ENCODE results near the gene CDH23.

The CDH23 gene

DNA sequence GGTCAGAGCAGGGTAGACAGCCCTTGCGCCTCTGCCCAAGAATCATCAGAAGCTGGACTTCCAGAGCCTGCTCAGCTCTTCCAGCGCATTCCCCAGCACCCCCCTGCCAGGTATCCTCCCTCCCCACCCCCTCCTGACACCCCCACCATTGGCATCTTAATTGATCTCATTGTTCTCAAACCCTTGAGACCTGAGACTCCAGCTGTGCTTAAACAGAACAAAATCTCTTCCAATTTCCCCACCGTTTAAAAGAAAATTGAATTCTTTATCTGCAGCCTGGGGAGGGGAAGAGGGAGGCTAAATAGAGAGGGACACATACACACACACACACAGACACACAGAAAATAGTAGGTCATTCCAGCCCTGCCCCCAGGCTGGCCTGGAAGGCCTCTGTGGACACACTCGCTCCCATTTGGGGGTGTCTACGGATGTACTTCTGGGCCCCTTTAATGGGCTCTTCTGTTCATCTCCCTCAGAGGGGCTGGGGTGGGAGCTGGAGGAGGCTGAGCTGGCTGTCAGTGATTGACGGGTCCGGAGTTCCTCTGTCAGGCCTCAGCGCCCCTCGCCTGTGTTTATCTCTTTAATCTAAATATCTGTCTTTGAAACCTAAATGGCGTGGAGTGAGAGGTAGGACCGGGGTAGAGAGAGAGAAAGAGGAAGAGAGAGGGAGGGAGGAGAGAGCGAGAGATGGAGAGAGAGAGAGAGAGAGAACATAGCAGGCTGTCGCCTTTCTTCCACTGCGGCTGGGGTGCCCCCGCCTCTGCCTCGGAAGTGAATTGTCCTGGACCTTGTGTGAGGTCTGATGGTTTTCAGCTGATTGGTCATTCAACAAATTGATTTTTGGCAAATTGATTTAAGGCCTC, 261.1 kb downstream of the CDH23 start:
- ATAC-seq: no peak
- no peak for TF ChIP-seq ZC3H10 (CRISPR knock-in tag; IDR thresholded peaks at IDR 0.05)
- TF ChIP-seq BACH2 (CRISPR knock-in tag; IDR thresholded peaks at IDR 0.05; ENCODE audit: borderline replicate concordance): no peak
- TF ChIP-seq, protein P1, sequence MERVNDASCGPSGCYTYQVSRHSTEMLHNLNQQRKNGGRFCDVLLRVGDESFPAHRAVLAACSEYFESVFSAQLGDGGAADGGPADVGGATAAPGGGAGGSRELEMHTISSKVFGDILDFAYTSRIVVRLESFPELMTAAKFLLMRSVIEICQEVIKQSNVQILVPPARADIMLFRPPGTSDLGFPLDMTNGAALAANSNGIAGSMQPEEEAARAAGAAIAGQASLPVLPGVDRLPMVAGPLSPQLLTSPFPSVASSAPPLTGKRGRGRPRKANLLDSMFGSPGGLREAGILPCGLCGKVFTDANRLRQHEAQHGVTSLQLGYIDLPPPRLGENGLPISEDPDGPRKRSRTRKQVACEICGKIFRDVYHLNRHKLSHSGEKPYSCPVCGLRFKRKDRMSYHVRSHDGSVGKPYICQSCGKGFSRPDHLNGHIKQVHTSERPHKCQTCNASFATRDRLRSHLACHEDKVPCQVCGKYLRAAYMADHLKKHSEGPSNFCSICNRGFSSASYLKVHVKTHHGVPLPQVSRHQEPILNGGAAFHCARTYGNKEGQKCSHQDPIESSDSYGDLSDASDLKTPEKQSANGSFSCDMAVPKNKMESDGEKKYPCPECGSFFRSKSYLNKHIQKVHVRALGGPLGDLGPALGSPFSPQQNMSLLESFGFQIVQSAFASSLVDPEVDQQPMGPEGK (CRISPR knock-in tag; IDR thresholded peaks at IDR 0.05; ENCODE audit: borderline replicate concordance): no peak
- no peak for TF ChIP-seq ZNF565 (CRISPR knock-in tag; conservative IDR thresholded peaks at IDR 0.05; ENCODE audit: low read depth)
- TF ChIP-seq ESRRG (CRISPR knock-in tag; IDR thresholded peaks at IDR 0.05): no peak
- TF ChIP-seq, protein P2, sequence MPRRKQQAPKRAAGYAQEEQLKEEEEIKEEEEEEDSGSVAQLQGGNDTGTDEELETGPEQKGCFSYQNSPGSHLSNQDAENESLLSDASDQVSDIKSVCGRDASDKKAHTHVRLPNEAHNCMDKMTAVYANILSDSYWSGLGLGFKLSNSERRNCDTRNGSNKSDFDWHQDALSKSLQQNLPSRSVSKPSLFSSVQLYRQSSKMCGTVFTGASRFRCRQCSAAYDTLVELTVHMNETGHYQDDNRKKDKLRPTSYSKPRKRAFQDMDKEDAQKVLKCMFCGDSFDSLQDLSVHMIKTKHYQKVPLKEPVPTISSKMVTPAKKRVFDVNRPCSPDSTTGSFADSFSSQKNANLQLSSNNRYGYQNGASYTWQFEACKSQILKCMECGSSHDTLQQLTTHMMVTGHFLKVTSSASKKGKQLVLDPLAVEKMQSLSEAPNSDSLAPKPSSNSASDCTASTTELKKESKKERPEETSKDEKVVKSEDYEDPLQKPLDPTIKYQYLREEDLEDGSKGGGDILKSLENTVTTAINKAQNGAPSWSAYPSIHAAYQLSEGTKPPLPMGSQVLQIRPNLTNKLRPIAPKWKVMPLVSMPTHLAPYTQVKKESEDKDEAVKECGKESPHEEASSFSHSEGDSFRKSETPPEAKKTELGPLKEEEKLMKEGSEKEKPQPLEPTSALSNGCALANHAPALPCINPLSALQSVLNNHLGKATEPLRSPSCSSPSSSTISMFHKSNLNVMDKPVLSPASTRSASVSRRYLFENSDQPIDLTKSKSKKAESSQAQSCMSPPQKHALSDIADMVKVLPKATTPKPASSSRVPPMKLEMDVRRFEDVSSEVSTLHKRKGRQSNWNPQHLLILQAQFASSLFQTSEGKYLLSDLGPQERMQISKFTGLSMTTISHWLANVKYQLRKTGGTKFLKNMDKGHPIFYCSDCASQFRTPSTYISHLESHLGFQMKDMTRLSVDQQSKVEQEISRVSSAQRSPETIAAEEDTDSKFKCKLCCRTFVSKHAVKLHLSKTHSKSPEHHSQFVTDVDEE (CRISPR knock-in tag; IDR thresholded peaks at IDR 0.05): no peak
- TF ChIP-seq, protein P3, sequence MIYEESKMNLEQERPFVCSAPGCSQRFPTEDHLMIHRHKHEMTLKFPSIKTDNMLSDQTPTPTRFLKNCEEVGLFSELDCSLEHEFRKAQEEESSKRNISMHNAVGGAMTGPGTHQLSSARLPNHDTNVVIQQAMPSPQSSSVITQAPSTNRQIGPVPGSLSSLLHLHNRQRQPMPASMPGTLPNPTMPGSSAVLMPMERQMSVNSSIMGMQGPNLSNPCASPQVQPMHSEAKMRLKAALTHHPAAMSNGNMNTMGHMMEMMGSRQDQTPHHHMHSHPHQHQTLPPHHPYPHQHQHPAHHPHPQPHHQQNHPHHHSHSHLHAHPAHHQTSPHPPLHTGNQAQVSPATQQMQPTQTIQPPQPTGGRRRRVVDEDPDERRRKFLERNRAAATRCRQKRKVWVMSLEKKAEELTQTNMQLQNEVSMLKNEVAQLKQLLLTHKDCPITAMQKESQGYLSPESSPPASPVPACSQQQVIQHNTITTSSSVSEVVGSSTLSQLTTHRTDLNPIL (CRISPR knock-in tag; IDR thresholded peaks at IDR 0.05; ENCODE audit: low read depth): no peak
- TF ChIP-seq PPARA (CRISPR knock-in tag; IDR thresholded peaks at IDR 0.05; ENCODE audit: borderline replicate concordance): no peak
- no peak for TF ChIP-seq GLIS3 (CRISPR knock-in tag; IDR thresholded peaks at IDR 0.05)
- no peak for TF ChIP-seq OSR1 (CRISPR knock-in tag; IDR thresholded peaks at IDR 0.05)
- TF ChIP-seq ARNTL (CRISPR knock-in tag; IDR thresholded peaks at IDR 0.05; ENCODE audit: borderline replicate concordance, low read depth): no peak

DNA sequence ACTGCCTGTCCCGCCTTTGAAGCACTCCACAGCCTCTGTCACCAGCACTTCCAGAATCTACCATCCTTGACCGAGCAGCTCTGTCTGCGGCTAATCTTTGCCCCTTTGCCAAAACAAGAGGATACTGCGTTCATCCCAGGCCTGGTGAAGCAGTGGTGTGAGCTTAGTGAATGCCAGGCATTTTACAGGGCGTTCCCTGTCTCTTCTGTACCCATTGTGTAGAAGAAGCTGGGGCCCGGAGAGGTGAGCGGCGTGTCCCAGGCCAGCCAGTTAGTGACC, 261.7 kb downstream of the CDH23 start:
- TF ChIP-seq, protein P2 (CRISPR knock-in tag; IDR thresholded peaks at IDR 0.05): no peak
- TF ChIP-seq TOX (CRISPR knock-in tag; IDR thresholded peaks at IDR 0.05; ENCODE audit: borderline replicate concordance) (no peak), ESRRG (CRISPR knock-in tag; IDR thresholded peaks at IDR 0.05) (no peak), GLIS3 (CRISPR knock-in tag; IDR thresholded peaks at IDR 0.05) (no peak), PPARA (CRISPR knock-in tag; IDR thresholded peaks at IDR 0.05; ENCODE audit: borderline replicate concordance) (no peak), SNAI2 (CRISPR knock-in tag; IDR thresholded peaks at IDR 0.05) (no peak), BACH2 (CRISPR knock-in tag; IDR thresholded peaks at IDR 0.05; ENCODE audit: borderline replicate concordance) (no peak), ZNF70 (CRISPR knock-in tag; IDR thresholded peaks at IDR 0.05) (no peak), ZNF565 (CRISPR knock-in tag; conservative IDR thresholded peaks at IDR 0.05; ENCODE audit: low read depth) (no peak), ZNF8 (CRISPR knock-in tag; IDR thresholded peaks at IDR 0.05) (no peak)
- TF ChIP-seq, protein P3 (CRISPR knock-in tag; IDR thresholded peaks at IDR 0.05; ENCODE audit: low read depth): no peak
- ATAC-seq: no peak

DNA sequence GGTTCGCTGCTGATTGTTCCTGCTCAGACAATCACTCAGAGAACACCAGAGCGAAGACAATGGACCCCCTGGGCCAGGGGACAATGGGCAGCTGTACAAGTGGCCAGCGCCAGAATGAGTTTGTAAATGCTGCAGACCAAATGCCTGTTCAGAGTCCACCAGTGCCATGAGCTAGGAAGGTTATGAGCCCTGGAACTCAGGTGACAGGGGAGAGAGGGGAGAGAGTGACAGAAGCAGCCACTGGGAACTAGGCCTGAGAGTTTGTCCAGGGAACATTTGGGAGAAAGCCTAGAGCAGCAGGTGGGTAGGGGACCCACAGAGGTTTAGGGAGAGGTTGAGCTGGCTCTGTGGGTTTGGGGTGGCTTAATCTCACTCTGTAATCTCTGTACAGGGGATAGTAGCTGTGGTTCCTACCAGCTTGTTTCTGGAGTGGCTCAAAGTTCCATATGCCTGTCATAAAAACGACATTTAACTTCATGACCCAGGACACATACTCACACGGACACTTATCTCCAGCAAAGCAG, 262.5 kb downstream of the CDH23 start:
- no peak; the same call in 2 of the 3 replicates for ATAC-seq
- TF ChIP-seq PPARA (CRISPR knock-in tag; IDR thresholded peaks at IDR 0.05; ENCODE audit: borderline replicate concordance) (no peak), ZNF8 (CRISPR knock-in tag; IDR thresholded peaks at IDR 0.05) (no peak), CSDC2 (CRISPR knock-in tag; IDR thresholded peaks at IDR 0.05) (no peak), ZC3H10 (CRISPR knock-in tag; IDR thresholded peaks at IDR 0.05) (no peak), ARNTL (CRISPR knock-in tag; IDR thresholded peaks at IDR 0.05; ENCODE audit: borderline replicate concordance, low read depth) (no peak), OSR1 (CRISPR knock-in tag; IDR thresholded peaks at IDR 0.05) (no peak)
- TF ChIP-seq, protein P3 (CRISPR knock-in tag; IDR thresholded peaks at IDR 0.05; ENCODE audit: low read depth): no peak
- TF ChIP-seq, protein P1 (CRISPR knock-in tag; IDR thresholded peaks at IDR 0.05; ENCODE audit: borderline replicate concordance): no peak
